Liver (tissue), 9 donors: ENCODE results near the gene CHN1. TPM values are rescaled to one million over a fixed set of nuclear protein-coding genes. Genes with fewer than 3 reads are reported as not detected.

Source experiments
- DNase-seq: peaks from one replicate; pipeline ENCODE4 v3.0.0-alpha.2; 2017; ENCODE audit warnings: low spot score
- H3K27ac ChIP-seq, 2 donors: one replicate each; pipeline ENCODE4 v1.7.0; 2013; ENCODE audit warnings: inconsistent platforms in 2 of 2, low read length in 2 of 2, control low read depth in 1 of 2, low read depth in 1 of 2, mild to moderate bottlenecking in 1 of 2
- H3K27me3 ChIP-seq, 4 donors: one replicate each; pipeline versions ENCODE4 v1.6.1 to v1.7.0; 2013; ENCODE audit warnings: low read length in 3 of 4, inconsistent platforms in 1 of 4, mild to moderate bottlenecking in 1 of 4, moderate library complexity in 1 of 4; ENCODE audit not compliant: control insufficient read depth in 4 of 4, insufficient read depth in 4 of 4
- H3K36me3 ChIP-seq, 4 donors: one replicate each; pipeline versions ENCODE4 v1.6.1 to v1.7.0; 2013; ENCODE audit warnings: low read length in 3 of 4, mild to moderate bottlenecking in 3 of 4, low read depth in 1 of 4, moderate library complexity in 1 of 4; ENCODE audit not compliant: control insufficient read depth in 4 of 4, insufficient read depth in 3 of 4
- H3K4me1 ChIP-seq, 4 donors: one replicate each; pipeline versions ENCODE4 v1.6.1 to v1.7.0; 2013; ENCODE audit warnings: low read length in 3 of 4, mild to moderate bottlenecking in 3 of 4, moderate library complexity in 1 of 4; ENCODE audit not compliant: control insufficient read depth in 4 of 4, insufficient read depth in 4 of 4
- H3K4me3 ChIP-seq, 3 donors: one replicate each; pipeline versions ENCODE4 v1.6.1 to v1.7.0; 2013; ENCODE audit warnings: low read length in 3 of 3, control low read depth in 1 of 3, low read depth in 1 of 3, mild to moderate bottlenecking in 1 of 3
- H3K9ac ChIP-seq, 2 donors: one replicate each; pipeline ENCODE4 v1.7.0; 2013; ENCODE audit warnings: low read length in 2 of 2, mild to moderate bottlenecking in 2 of 2, moderate library complexity in 2 of 2, control low read depth in 1 of 2, low read depth in 1 of 2
- H3K9me3 ChIP-seq, 4 donors: one replicate each; pipeline versions ENCODE4 v1.6.1 to v1.7.0; 2013; ENCODE audit warnings: low read length in 3 of 4; ENCODE audit not compliant: control insufficient read depth in 4 of 4
- EGR1 ChIP-seq, 2 donors: IDR thresholded peaks; 2 replicates each; pipeline ENCODE4 v1.6.1; 2016 to 2018; ENCODE audit warnings: antibody characterized with exemption in 2 of 2, low read depth in 2 of 2
- FOXA1 ChIP-seq: IDR thresholded peaks from 2 replicates; pipeline ENCODE4 v1.6.1; 2016; ENCODE audit warnings: antibody characterized with exemption
- FOXA2 ChIP-seq: IDR thresholded peaks from 2 replicates; pipeline ENCODE4 v1.6.1; 2016; ENCODE audit warnings: antibody characterized with exemption
- GABPA ChIP-seq, 2 donors: IDR thresholded peaks in 1 of 2; conservative IDR thresholded peaks in 1 of 2; 2 replicates each; pipeline ENCODE4 v1.6.1; 2016; ENCODE audit warnings: antibody characterized with exemption in 2 of 2, mild to moderate bottlenecking in 1 of 2, moderate library complexity in 1 of 2
- HNF4A ChIP-seq, 2 donors: conservative IDR thresholded peaks; 2 replicates each; pipeline ENCODE4 v1.6.1; 2016; ENCODE audit warnings: antibody characterized with exemption in 2 of 2, mild to moderate bottlenecking in 2 of 2
- HNF4G ChIP-seq: IDR thresholded peaks from 2 replicates; pipeline ENCODE4 v1.6.1; 2016; ENCODE audit warnings: antibody characterized with exemption
- JUND ChIP-seq, 2 donors: IDR thresholded peaks; 2 replicates each; pipeline ENCODE4 v1.6.1; 2016; ENCODE audit warnings: antibody characterized with exemption in 2 of 2
- NR2F2 ChIP-seq: IDR thresholded peaks from 2 replicates; pipeline ENCODE4 v1.6.1; 2016; ENCODE audit warnings: antibody characterized with exemption
- RAD21 ChIP-seq, 2 donors: IDR thresholded peaks; 2 replicates each; pipeline ENCODE4 v1.6.1; 2016; ENCODE audit warnings: antibody characterized with exemption in 2 of 2, mild to moderate bottlenecking in 2 of 2
- RXRA ChIP-seq, 2 donors: IDR thresholded peaks; 2 replicates each; pipeline ENCODE4 v1.6.1; 2017 to 2018; ENCODE audit warnings: antibody characterized with exemption in 2 of 2, mild to moderate bottlenecking in 1 of 2
- SP1 ChIP-seq: IDR thresholded peaks from 2 replicates; pipeline ENCODE4 v1.6.1; 2018; ENCODE audit warnings: antibody characterized with exemption, mild to moderate bottlenecking
- TAF1 ChIP-seq: conservative IDR thresholded peaks from 2 replicates; pipeline ENCODE4 v1.6.1; 2016; ENCODE audit warnings: antibody characterized with exemption, mild to moderate bottlenecking
- YY1 ChIP-seq: IDR thresholded peaks from 2 replicates; pipeline ENCODE4 v1.6.1; 2016; ENCODE audit warnings: antibody characterized with exemption, mild to moderate bottlenecking
- WGBS: extraction: QIAGEN DNeasy Blood & Tissue Kit; methylation state at CpG from one replicate; pipeline ENCODE4 v1.1.7; 2013; 5-methylcytosine and 5-hydroxymethylcytosine counted together
- polyA plus RNA-seq, 2 donors: library from polyadenylated mRNA; stranded (reverse) in 1 of 2; unstranded in 1 of 2; fragments of 200-250 nt in 1 of 2; fragments of >200 nt in 1 of 2; fragmentation: Nextera tagmentation in 1 of 2; extraction: Ambion mirVana in 1 of 2; gene quantifications; one replicate each; pipeline versions ENCODE4 v1.2.1 to v1.2.3, GENCODE V29; 2013 to 2015
- total RNA-seq, 2 donors: library from RNA; depleted of rRNA; stranded (reverse); fragments of >200 nt; gene quantifications; one replicate each; pipeline ENCODE4 v1.2.3, GENCODE V29; 2014
- TF ChIP-seq, protein P1 (sequence below): IDR thresholded peaks from 2 replicates; pipeline ENCODE4 v1.6.1; 2016; ENCODE audit warnings: antibody characterized with exemption
- TF ChIP-seq, protein P2 (sequence below): fragments of 150-350 bp; IDR thresholded peaks from 2 replicates; pipeline ENCODE4 v1.5.1; 2017; ENCODE audit warnings: improper control_type of control experiment, low read depth, low read length; ENCODE audit not compliant: missing input control
- TF ChIP-seq, protein P3 (sequence below): IDR thresholded peaks from 2 replicates; pipeline ENCODE4 v1.6.1; 2016; ENCODE audit warnings: antibody characterized with exemption, mild to moderate bottlenecking
- TF ChIP-seq, protein P4 (sequence below): IDR thresholded peaks from 2 replicates; pipeline ENCODE4 v1.6.1; 2016; ENCODE audit warnings: antibody characterized with exemption
- TF ChIP-seq, protein P5 (sequence below): IDR thresholded peaks from 2 replicates; pipeline ENCODE4 v1.6.1; 2016; ENCODE audit warnings: antibody characterized with exemption
- donor health status: healthy.
- donor health status: healthy.
- donor health status: healthy.
- donor health status: healthy.
- donor health status: healthy.

The CHN1 gene
- total and polyA plus RNA-seq, 4 donors: 0.66 to 1.6 (median 1.1) TPM

DNA sequence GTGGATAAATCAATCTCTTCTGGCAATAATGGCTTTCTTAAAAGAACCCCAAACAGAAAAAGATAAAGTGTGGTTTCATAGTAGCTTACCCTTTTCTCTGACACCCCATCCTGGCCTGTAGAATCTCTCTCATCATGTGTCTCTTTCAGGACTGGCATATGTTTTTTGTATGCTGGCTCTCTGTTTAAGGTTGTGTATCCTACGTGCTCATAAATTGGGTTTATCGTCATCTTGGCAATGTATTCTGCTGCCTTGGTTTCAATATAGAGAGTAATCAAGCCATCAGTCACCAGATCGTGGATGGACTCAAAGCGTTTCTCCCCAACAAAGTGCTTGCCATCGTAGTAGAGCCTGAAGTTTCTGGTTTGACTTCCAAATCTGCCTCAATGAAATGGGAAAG lies 127.4 kb downstream of the CHN1 start:
- Histone ChIP-seq H3K9me3 (no peaks in the 10 kb centered on the region), H3K4me1 (no peaks in the 10 kb centered on the region), H3K9ac (no peak overlapping the region), H3K27me3 (no peaks in the 10 kb centered on the region), H3K4me3 (no peak overlapping the region), H3K36me3 (no peaks in the 10 kb centered on the region), H3K27ac (no peak overlapping the region)
- TF ChIP-seq, protein P1, sequence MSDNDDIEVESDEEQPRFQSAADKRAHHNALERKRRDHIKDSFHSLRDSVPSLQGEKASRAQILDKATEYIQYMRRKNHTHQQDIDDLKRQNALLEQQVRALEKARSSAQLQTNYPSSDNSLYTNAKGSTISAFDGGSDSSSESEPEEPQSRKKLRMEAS: no peak
- TF ChIP-seq, protein P2, sequence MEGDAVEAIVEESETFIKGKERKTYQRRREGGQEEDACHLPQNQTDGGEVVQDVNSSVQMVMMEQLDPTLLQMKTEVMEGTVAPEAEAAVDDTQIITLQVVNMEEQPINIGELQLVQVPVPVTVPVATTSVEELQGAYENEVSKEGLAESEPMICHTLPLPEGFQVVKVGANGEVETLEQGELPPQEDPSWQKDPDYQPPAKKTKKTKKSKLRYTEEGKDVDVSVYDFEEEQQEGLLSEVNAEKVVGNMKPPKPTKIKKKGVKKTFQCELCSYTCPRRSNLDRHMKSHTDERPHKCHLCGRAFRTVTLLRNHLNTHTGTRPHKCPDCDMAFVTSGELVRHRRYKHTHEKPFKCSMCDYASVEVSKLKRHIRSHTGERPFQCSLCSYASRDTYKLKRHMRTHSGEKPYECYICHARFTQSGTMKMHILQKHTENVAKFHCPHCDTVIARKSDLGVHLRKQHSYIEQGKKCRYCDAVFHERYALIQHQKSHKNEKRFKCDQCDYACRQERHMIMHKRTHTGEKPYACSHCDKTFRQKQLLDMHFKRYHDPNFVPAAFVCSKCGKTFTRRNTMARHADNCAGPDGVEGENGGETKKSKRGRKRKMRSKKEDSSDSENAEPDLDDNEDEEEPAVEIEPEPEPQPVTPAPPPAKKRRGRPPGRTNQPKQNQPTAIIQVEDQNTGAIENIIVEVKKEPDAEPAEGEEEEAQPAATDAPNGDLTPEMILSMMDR: no peak
- TF ChIP-seq, protein P3, sequence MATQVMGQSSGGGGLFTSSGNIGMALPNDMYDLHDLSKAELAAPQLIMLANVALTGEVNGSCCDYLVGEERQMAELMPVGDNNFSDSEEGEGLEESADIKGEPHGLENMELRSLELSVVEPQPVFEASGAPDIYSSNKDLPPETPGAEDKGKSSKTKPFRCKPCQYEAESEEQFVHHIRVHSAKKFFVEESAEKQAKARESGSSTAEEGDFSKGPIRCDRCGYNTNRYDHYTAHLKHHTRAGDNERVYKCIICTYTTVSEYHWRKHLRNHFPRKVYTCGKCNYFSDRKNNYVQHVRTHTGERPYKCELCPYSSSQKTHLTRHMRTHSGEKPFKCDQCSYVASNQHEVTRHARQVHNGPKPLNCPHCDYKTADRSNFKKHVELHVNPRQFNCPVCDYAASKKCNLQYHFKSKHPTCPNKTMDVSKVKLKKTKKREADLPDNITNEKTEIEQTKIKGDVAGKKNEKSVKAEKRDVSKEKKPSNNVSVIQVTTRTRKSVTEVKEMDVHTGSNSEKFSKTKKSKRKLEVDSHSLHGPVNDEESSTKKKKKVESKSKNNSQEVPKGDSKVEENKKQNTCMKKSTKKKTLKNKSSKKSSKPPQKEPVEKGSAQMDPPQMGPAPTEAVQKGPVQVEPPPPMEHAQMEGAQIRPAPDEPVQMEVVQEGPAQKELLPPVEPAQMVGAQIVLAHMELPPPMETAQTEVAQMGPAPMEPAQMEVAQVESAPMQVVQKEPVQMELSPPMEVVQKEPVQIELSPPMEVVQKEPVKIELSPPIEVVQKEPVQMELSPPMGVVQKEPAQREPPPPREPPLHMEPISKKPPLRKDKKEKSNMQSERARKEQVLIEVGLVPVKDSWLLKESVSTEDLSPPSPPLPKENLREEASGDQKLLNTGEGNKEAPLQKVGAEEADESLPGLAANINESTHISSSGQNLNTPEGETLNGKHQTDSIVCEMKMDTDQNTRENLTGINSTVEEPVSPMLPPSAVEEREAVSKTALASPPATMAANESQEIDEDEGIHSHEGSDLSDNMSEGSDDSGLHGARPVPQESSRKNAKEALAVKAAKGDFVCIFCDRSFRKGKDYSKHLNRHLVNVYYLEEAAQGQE: no peak
- no peak for TF ChIP-seq HNF4G
- no peak for TF ChIP-seq RAD21 (IDR thresholded peaks at IDR 0.05)
- TF ChIP-seq, protein P4, sequence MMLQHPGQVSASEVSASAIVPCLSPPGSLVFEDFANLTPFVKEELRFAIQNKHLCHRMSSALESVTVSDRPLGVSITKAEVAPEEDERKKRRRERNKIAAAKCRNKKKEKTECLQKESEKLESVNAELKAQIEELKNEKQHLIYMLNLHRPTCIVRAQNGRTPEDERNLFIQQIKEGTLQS: no peak
- no peak for TF ChIP-seq NR2F2
- TF ChIP-seq TAF1: no peak
- no peak for TF ChIP-seq RXRA (IDR thresholded peaks at IDR 0.05)
- TF ChIP-seq FOXA1: no peak
- TF ChIP-seq, protein P5, sequence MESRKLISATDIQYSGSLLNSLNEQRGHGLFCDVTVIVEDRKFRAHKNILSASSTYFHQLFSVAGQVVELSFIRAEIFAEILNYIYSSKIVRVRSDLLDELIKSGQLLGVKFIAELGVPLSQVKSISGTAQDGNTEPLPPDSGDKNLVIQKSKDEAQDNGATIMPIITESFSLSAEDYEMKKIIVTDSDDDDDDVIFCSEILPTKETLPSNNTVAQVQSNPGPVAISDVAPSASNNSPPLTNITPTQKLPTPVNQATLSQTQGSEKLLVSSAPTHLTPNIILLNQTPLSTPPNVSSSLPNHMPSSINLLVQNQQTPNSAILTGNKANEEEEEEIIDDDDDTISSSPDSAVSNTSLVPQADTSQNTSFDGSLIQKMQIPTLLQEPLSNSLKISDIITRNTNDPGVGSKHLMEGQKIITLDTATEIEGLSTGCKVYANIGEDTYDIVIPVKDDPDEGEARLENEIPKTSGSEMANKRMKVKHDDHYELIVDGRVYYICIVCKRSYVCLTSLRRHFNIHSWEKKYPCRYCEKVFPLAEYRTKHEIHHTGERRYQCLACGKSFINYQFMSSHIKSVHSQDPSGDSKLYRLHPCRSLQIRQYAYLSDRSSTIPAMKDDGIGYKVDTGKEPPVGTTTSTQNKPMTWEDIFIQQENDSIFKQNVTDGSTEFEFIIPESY: no peak
- no peak for TF ChIP-seq SP1
- TF ChIP-seq GABPA (IDR thresholded peaks at IDR 0.05 in 1 of 2, conservative IDR thresholded peaks at IDR 0.05 in 1 of 2): no peak
- TF ChIP-seq EGR1 (IDR thresholded peaks at IDR 0.05; ENCODE audit: low read depth in 2 of 2): no peak
- no peak for TF ChIP-seq JUND (IDR thresholded peaks at IDR 0.05)
- no peak for TF ChIP-seq HNF4A (conservative IDR thresholded peaks at IDR 0.05)
- no peak for TF ChIP-seq YY1
- TF ChIP-seq FOXA2: no peak
- WGBS: 96% methylated on average over 5 of the region's 5 CpGs
- no peak for DNase-seq
